ENCODE data around the gene ZNF785.

DNA sequence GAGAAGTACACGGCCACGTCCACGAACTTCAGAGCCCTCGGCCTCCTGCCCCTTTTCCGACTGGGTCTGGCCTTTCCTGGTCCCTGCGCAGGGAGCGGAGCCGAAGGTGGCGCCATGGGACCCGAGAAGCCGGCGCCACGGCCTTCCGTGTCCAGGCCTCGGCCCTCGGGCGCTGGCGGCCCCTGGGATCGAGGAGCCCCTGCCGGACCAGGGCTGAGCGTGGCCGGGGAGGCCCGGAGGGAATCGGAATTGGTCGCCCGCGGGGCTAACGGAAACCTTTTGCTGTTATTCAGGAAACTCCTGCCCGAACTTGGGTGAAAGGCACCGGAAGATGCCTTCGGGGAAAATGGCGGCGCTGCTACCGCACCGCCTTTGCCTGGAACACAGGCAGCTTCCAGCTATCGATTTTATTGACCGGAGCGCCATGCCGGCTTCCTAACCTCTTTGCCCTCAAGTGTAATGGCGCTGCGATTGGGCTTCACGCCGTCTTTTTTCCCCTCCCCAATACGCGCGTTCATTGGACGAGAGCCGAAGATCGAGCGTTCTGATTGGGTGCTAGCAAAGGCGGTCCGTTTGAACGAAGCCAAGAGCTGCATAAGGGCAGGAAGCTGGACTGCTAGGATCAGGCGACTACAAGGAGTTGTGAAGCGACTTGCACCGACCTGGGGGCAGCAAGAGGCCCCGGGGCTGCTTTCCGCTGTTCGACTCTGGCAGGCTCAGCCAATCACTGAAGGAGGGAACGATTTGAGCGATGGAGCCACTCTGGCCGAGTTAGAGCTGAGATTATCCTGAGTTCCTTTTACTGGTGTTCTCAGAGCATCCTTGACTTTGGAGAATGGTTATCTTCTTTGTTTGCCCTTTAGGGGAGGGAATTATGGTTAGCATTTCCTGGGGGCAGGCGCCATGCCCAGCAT, 24.7 kb upstream of the ZNF785 start, which contains the start of gene ZNF689:
- TF ChIP-seq, protein P1, sequence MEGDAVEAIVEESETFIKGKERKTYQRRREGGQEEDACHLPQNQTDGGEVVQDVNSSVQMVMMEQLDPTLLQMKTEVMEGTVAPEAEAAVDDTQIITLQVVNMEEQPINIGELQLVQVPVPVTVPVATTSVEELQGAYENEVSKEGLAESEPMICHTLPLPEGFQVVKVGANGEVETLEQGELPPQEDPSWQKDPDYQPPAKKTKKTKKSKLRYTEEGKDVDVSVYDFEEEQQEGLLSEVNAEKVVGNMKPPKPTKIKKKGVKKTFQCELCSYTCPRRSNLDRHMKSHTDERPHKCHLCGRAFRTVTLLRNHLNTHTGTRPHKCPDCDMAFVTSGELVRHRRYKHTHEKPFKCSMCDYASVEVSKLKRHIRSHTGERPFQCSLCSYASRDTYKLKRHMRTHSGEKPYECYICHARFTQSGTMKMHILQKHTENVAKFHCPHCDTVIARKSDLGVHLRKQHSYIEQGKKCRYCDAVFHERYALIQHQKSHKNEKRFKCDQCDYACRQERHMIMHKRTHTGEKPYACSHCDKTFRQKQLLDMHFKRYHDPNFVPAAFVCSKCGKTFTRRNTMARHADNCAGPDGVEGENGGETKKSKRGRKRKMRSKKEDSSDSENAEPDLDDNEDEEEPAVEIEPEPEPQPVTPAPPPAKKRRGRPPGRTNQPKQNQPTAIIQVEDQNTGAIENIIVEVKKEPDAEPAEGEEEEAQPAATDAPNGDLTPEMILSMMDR (conservative IDR thresholded peaks at IDR 0.05; ENCODE audit: low read depth in 2 of 2): no peak
- TF ChIP-seq POLR2AphosphoS5 (IDR thresholded peaks at IDR 0.05; ENCODE audit: low read depth): peak; percentile 26
- TF ChIP-seq JUNB (IDR thresholded peaks at IDR 0.05; ENCODE audit: unreplicated experiment): no peak
- TF ChIP-seq, protein P2, sequence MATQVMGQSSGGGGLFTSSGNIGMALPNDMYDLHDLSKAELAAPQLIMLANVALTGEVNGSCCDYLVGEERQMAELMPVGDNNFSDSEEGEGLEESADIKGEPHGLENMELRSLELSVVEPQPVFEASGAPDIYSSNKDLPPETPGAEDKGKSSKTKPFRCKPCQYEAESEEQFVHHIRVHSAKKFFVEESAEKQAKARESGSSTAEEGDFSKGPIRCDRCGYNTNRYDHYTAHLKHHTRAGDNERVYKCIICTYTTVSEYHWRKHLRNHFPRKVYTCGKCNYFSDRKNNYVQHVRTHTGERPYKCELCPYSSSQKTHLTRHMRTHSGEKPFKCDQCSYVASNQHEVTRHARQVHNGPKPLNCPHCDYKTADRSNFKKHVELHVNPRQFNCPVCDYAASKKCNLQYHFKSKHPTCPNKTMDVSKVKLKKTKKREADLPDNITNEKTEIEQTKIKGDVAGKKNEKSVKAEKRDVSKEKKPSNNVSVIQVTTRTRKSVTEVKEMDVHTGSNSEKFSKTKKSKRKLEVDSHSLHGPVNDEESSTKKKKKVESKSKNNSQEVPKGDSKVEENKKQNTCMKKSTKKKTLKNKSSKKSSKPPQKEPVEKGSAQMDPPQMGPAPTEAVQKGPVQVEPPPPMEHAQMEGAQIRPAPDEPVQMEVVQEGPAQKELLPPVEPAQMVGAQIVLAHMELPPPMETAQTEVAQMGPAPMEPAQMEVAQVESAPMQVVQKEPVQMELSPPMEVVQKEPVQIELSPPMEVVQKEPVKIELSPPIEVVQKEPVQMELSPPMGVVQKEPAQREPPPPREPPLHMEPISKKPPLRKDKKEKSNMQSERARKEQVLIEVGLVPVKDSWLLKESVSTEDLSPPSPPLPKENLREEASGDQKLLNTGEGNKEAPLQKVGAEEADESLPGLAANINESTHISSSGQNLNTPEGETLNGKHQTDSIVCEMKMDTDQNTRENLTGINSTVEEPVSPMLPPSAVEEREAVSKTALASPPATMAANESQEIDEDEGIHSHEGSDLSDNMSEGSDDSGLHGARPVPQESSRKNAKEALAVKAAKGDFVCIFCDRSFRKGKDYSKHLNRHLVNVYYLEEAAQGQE (IDR thresholded peaks at IDR 0.05; ENCODE audit: unreplicated experiment): no peak
- TF ChIP-seq EZH2 (IDR thresholded peaks at IDR 0.05; ENCODE audit: low read depth, unreplicated experiment): no peak
- no peak for TF ChIP-seq EZH2phosphoT487 (IDR thresholded peaks at IDR 0.05; ENCODE audit: unreplicated experiment)
- peak; percentile 74 for TF ChIP-seq CREB1 (CRISPR knock-in tag; IDR thresholded peaks at IDR 0.05; ENCODE audit: low read depth)
